HG02798 (cell line): ENCODE data around the gene NRM.
"Not testable (repeated sequence)": the region's sequence is repeated elsewhere in the genome, so short reads cannot be mapped to it uniquely, and the experiment has no call there.

Experiments
- ATAC-seq: cut with Tn5 transposase; IDR thresholded peaks from one replicate; pipeline ENCODE4 v1.9.1; 2021; ENCODE audit warnings: mild to moderate bottlenecking; ENCODE audit not compliant: unreplicated experiment, poor library complexity

Gene NRM, protein sequence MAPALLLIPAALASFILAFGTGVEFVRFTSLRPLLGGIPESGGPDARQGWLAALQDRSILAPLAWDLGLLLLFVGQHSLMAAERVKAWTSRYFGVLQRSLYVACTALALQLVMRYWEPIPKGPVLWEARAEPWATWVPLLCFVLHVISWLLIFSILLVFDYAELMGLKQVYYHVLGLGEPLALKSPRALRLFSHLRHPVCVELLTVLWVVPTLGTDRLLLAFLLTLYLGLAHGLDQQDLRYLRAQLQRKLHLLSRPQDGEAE

DNA sequence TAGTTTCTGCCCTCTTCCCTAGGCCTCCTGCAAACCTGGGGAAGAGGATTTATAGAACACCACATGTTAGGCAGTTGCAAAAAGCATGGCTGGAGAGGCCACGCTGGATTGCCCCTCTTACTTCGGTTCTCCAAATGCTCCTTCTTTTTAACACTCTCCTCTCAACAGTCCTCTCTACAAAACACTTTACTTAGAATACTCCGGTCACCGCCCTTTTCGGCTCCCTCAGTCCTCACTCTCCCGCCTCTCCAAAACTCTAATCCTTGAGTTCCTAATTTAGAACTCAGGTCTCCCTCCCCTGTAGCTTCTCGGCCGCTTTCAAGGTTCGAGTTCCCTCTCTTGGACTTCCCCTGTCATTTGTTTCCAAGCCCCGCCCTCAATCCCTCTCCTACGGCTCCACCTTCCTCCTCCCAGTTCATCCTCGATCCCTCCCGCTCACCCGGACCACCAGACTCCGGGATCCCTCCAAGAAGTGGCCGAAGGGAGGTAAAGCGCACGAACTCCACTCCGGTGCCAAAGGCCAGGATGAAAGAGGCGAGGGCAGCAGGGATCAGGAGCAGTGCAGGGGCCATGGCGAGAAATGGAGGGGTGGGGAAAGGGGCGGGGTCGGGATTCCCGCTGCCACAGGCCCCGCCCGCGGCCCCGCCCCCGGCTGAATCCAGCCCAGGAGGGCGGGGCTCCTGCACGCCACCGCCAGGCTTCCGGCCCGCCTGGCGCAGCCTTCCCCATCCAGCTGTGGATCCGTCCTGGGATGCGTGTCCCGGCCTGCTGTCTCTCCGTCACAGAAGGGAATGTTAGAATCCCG is at the start of gene NRM:
TSS of gene NRM (minus strand) at position 582 of the 805 bp plus-strand sequence. CDS start at position 572, 10 bp downstream.
- ATAC-seq: peak; percentile 40

DNA sequence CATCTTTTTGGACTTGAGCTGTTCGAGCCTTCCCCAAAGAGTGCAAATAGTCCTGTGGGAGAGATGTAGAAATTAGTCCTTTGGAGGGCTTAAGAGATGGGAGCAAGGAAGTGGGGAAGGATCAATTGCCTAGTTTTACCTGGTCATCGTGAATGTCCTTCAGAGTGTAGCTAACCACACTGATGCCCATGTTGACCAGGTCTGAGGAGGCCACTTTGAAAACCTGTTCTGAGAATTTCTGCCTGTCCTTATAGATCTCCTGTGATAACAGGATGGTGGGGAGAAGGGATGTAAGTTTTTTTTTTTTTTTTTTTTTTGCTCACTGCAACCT is 49.7 kb upstream of the NRM start:
- no peak for ATAC-seq

DNA sequence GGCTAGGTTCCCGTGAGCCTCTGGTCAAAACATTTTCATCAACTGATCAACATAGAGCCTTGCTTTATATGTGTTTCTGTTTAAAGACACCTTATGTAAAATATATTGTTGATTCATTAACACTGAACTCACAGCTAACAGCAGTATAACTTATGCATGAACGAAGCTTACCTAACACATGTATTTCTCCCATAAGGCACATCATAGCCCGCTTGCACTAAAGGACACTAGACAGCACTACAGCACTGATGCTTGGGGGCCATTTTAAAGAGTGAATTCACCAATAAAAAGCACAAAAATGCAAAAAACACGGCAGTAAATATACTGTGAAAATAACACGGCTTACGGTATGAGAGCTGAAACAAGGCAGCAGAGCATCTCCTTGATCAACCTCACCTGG is 47.7 kb upstream of the NRM start:
- no peak for ATAC-seq

DNA sequence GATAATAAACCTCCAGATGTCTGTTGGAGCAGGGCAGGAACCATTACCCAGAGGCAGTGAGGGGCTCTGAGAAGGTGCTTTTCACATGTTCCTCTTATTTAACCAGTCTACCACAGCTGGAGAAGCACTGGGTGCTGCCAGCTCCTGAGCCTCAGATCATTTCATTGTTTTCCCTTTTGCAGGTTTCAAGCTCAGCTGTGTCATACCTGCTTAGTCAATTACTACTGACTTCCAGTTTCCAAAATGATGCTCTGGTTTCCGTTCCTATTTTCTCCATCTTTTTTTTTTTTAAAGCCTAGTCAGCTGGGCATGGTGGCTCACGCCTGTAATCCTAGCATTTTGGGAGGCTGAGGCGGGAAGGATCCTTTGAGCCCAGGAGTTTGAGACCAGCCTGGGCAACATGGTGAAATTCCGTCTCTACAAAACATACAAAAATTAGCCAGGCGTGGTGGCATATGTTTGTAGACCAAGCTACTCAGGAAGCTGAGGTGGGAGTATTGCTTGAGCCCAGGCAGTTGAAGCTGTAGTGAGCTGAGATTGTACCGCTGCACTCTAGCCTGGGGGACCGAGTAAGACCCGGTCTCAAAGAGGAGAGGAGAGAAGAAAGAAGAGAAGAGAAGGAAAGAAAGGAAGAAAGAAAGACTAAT is 45.0 kb upstream of the NRM start:
- no peak for ATAC-seq

DNA sequence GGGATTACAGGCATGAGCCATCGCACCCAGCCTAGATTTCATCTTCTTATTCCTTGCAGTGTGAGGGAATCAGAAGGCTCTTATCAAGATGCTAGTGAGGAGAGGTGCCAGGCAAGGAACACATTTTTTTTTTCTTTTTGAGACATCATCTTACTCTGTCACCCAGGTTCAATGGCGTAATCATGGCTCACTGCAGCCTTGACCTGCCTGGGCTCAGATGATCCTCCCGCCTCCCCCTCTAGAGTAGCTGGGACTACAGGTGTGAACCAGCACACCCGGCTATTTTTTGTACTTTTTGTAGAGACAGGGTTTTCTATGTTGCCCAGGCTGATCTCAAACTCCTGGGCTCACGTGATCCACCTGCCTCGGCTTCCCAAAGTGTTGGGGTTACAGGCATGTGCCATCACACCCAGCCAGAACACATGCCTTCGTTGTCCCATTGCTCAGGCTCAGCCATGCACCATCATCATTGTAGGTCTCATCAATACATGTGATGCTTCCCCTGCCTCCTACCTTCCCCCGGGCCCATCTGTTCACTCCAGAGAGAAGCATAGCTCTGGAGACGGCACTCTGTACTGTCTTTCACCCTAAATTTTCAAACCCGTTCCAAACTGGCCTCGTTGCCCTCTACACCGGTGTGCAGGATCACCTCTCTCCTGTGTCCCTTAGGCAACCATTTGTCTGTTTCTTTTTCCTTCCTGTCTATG is 41.6 kb upstream of the NRM start:
- ATAC-seq: no peak

DNA sequence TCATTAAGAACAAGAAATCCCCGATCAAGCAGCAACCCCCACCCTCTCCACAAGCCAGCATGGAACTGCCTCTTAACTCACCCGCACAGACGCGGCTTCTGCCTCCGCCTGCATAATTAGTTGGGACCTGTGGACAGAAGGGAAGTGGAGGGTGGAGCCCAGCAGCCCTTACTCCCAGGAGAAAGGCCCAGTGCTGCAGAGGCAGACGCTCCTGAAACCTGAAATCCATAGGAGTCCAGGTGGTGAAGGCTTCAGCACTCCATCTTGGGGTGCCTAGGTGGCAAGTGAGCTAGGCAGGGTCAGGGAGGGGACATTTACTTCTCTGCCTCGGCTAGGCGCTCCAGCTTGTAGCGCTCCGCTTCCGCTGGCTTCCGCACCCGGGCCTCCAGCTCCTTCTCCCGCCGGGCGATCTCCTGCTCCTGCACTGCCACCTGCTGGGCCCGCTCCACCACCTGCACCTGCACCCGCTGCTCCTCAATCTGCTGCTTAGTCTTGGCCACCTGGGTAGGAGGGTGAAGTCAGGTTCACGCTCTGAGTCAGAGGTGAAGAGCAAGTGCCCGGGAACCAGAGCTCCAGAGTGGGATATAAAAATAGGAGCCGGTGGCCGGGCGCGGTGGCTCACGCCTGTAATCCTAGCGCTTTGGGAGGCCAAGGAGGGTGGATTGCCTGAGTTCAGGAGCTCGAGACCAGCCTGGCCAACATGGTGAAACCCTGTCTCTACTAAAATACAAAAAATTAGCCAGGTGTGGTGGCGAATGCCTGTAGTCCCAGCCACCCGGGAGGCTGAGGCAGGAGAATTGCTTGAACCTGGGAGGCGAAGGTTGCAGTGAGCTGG is 40.0 kb upstream of the NRM start:
- peak; percentile 62 for ATAC-seq

DNA sequence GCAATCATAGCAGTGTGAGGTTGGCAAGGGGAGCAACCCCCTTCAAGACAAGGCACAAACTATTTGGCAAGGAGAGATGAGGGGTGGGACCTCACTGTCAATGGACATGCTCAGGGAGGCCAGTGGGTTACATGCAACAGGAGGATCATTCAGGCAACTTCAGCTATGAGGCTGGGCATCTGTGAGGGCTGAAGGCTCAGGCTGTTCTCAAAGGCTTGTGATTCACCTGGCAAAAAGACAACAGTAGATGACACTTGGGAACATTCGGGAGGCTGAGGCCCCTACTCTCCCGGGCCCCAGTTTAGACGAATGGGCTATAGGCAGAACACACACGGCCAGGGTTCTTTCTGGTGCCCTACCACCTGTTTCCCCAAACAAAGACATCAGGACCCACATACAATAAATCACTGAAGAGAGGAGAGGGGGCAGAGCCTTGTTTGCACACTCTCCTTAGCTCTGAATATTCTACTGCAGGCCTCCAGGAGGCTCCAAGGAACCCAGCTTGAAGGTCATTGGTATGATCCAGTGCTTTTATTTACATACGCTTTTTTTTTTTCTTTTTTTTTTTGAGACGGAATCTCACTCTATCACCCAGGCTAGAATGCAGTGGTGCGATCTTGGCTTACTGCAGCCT is 37.3 kb upstream of the NRM start:
- ATAC-seq: no peak

DNA sequence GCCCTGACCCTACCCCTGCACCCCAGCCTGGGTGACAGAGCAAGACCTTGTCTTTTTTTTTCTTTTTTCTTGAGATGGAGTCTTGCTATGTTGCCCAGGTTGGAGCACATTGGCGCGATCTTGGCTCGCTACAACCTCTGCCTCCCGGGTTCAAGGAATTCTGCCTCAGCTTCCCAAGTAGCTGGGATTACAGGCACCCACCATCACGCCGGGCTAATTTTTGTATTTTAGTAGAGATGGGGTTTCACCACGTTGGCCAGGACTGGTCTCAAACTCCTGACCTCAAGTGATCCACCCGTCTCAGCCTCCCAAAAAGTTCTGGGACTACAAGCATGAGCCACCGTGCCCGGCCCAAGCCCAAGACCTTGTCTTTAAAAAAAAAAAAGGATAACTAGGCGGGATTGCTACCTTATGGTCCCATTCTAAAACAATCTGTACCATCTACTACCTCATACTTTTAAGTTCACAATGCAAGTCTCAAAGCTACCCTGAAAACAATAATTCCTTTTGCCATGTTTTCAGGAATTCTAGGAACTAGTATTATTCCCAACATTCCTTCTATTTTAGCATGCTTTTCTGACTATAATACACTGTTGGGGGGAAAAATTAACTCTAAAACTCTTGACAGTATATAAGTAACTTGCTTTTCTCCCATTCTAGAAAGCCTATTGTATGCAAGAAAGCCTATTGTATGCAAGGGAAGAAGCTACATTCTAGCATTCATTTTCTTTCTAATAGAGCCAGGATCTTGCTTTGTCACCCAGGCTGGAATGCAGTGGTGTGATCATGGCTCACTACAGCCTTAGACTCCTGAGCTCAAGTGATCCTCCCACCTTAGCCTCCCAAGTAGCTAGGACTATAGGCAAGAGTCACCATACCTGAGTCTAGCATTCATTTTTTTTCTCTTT is 36.0 kb upstream of the NRM start:
- no peak for ATAC-seq

DNA sequence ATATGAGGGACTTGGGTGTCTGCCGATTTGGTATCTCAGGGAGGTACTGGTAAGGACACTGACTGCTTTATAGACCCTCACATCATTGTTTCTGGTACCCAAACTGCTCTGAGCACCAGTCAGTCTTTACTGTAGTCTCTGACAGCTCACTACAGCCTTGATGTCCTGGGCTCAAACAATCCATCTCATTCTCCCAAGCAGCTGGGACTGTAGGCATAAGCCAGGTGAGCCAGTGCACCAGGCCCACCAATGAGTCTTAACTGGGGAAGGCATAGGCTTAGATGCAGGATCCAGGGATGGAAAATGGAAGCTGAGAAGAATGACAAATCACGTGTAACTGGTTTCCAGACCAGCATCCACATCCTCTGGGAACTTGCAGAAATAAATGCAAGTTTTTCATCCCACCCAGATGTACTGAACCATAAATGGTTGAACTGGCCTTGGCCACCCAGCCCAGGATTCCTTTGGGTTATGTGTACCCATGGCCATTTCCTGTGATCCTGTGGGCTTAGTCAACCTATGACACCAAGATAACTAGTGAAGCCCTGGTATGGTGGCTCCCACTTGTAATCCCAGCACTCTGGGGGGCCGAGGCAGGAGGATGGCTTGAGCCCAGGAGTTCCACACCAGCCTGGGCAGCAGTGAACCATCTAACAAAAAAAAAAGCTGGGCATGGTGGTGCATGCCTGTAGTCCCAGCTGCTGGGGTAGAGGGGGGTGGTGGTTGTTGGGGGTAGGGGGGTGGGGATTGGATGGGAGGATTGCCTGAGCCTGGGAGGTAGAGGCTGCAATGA is 35.1 kb upstream of the NRM start:
- ATAC-seq: no peak

DNA sequence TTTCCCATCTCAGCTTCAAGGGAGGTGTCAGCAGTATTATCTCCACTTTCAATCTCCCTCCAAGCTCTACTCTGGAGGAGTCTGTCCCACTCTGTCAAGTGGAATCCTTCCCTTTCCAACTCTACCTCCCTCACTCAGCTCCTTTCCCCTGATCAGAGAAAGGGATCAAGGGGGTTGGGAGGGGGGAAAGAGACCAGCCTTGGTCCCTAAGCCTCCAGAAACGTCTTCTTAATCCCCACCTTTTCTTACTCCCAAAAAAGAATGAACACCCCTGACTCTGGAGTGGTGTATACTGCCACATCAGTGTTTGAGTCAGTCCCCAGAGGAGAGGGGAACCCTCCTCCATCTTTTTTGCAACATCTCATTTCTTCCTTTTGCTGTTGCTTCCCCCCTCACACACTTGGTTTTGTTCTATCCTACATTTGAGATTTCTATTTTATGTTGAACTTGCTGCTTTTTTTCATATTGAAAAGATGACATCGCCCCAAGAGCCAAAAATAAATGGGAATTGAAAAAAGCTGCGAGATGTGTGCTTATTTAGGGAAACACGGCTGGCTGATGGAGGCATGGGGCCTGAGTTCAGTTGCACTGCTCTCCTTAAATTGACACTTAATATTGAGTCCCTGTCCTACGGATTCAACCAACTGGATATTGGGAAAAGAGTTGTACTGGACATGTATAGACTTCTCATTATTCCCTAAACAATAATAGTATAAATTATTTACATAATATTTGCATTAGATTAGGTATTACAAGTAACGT is 34.3 kb upstream of the NRM start:
- ATAC-seq: no peak

DNA sequence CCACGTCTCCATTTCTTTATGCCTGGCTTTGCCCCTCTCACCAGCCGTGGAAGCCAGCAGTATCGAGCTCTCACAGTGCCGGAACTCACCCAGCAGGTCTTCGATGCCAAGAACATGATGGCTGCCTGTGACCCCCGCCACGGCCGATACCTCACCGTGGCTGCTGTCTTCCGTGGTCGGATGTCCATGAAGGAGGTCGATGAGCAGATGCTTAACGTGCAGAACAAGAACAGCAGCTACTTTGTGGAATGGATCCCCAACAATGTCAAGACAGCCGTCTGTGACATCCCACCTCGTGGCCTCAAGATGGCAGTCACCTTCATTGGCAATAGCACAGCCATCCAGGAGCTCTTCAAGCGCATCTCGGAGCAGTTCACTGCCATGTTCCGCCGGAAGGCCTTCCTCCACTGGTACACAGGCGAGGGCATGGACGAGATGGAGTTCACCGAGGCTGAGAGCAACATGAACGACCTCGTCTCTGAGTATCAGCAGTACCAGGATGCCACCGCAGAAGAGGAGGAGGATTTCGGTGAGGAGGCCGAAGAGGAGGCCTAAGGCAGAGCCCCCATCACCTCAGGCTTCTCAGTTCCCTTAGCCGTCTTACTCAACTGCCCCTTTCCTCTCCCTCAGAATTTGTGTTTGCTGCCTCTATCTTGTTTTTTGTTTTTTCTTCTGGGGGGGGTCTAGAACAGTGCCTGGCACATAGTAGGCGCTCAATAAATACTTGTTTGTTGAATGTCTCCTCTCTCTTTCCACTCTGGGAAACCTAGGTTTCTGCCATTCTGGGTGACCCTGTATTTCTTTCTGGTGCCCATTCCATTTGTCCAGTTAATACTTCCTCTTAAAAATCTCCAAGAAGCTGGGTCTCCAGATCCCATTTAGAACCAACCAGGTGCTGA is 33.3 kb upstream of the NRM start:
- not testable (repeated sequence) for ATAC-seq

DNA sequence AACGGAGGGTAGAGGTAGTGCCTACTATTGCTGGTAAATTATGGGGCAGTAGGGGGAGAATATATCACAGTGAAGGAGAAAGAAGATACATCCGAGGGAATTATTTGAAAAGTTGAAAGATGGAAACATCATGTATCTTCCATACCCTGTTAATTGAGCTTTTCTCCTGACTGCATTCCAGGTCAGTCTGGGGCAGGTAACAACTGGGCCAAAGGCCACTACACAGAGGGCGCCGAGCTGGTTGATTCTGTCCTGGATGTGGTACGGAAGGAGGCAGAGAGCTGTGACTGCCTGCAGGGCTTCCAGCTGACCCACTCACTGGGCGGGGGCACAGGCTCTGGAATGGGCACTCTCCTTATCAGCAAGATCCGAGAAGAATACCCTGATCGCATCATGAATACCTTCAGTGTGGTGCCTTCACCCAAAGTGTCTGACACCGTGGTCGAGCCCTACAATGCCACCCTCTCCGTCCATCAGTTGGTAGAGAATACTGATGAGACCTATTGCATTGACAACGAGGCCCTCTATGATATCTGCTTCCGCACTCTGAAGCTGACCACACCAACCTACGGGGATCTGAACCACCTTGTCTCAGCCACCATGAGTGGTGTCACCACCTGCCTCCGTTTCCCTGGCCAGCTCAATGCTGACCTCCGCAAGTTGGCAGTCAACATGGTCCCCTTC is 32.5 kb upstream of the NRM start:
- not testable (repeated sequence) for ATAC-seq

DNA sequence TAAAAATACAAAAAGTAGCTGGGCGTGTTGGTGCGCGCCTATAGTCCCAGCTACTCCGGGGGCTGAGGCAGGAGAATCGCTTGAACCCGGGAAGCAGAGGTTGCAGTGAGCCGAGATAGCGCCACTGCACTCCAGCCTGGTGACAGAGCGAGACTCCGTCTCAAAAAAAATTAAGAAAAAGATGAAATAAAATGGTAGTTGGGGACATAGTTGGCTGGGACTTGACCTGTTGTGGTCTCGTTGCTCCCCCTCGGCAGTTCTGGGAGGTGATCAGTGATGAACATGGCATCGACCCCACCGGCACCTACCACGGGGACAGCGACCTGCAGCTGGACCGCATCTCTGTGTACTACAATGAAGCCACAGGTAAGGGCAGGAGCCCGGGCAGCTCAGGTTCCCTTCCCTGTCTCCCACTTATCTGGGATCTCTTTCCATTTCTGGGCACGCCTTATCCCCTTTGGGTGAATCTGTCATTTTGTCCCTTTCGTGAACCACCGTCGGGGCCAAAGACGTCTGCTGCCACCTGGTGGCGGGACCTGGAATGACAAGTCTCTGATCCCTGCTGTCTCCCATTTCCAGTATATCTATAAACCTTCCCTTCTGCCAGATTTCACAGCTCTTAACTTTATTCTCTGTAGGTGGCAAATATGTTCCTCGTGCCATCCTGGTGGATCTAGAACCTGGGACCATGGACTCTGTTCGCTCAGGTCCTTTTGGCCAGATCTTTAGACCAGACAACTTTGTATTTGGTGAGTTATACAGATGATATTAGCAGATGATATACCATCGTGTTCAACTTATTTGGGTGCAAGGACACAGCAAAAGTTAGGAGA is 31.7 kb upstream of the NRM start:
- ATAC-seq: no peak

DNA sequence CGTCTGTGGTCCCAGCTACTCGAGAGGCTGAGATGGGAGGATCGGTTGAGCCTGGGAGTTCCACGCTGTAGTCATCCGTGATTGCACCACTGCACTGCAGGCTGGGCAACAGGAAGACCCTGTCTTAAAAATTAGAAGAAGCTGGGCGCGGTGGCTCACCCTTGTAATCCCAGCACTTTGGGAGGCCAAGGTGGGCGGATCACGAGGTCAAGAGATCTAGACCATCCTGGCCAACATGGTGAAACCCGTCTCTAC is 31.2 kb upstream of the NRM start:
- ATAC-seq: not testable (repeated sequence)
